ENCODE measurements around the gene TFG. TPM values are rescaled to one million over a fixed set of nuclear protein-coding genes. Genes with fewer than 3 reads are reported as not detected.

The TFG gene
- total and polyA plus RNA-seq, 9 of the 15 experiments (the other 6 are each of a cell fraction or from before 2014, with no cell fraction given): 31.8 to 143 (median 57.8) TPM

DNA sequence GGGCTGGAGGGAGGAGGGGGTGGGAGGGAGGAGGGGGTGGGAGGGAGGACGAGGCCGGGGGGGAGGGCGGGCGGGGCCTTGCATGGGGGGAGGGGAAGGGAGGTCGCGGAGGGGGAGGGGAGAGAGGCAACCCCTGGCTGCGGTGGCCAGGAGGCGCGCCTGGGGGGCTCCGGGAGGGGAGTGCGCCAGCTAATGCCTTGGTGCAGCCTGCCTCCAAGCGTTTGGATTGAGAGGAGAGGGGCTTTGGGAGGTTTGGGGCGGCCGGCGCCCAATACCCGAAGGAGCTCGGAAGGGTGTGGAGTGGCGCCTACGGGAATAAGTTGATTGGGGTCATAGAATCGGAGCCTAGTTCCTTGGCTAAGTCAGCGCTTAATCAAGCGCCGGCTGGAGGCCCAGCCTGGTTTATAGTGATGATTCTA is 557 bp downstream of the TFG start (continued):
- TF ChIP-seq CREB1 (IDR thresholded peaks at IDR 0.05) (no peak), CREB1 (CRISPR knock-in tag; IDR thresholded peaks at IDR 0.05) (no peak), RUNX1 (IDR thresholded peaks at IDR 0.05; ENCODE audit: low read depth) (no peak), VEZF1 (CRISPR knock-in tag; IDR thresholded peaks at IDR 0.05) (peak; percentile 59), POLR2G (IDR thresholded peaks at IDR 0.05; ENCODE audit: low read depth, low read length) (no peak), POLR2AphosphoS5 (IDR thresholded peaks at IDR 0.05; ENCODE audit: control insufficient read depth, insufficient read depth, low read depth, low read length) (no peak), PRPF4 (IDR thresholded peaks at IDR 0.05; ENCODE audit: insufficient read depth, low read depth, low read length, poor library complexity, severe bottlenecking) (peak; percentile 63)

DNA sequence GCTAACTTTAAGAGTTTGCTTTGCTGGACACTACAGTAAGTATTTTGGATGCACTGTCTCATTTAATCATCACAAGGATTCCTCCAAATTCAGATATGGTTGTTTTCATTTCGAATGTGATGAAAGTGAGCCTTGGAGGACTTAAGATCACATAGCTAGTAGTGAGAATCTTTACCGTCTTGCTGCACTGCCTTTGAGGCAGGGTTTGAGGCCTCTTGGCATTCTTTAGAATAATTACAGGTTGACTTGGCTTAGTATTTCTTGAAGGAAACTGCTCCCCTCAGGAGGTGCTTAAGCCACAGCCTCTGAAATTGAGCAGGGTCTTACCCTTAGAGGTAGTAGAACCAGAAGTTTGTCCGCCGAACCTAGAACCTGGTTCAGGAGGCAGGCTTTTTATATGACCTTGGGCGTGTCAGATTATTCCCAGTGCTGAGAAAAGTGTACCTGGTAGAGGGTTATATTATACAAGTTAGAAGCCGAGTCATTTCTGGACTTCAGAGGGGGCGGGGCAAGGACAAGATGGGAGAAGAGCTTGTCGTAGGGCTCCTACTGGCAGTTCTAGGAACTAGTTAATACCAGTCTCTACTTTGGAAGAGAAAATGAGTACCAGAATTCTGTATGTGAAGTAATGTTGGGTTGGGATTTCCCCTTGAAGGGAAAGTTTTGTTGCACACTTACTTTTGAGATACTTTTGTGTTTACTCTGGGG is 1.1 kb downstream of the TFG start:
- H3K9me3 ChIP-seq (replicated peaks; ENCODE audit: control insufficient read depth, insufficient read depth, low read depth, low read length): no peaks in the 10 kb centered on the region; the same call in 1 of the 2 replicates
- in situ Hi-C loops (cut with MboI): no loop called here
- peaks cover 4 to 19% of the 10 kb centered on the region in 2 experiments; a peak in 3 of 5 replicates for H3K4me1 ChIP-seq (replicated peaks in 1 of 2; ENCODE audit: control insufficient read depth in 2 of 2, insufficient read depth in 2 of 2, low read length in 2 of 2)
- peak overlapping the region; percentile 83 for H3K4me3 ChIP-seq
- CTCF ChIA-PET (ENCODE audit: low intra/inter-chr PET ratio): no interaction called here
- ATAC-seq (peak; percentile 74), DNase-seq (ENCODE audit: extremely low read depth in 1 of 4, low spot score in 3 of 4) (peak; percentile 44 to 79 (median 54)), FAIRE-seq (peak; percentile 78)
- no peaks in the 10 kb centered on the region; the same call in 1 of the 2 replicates for H4K20me1 ChIP-seq (replicated peaks; ENCODE audit: control insufficient read depth, insufficient read depth, low read length)
- no peaks in the 10 kb centered on the region for H3K27me3 ChIP-seq (ENCODE audit: control insufficient read depth in 2 of 2, insufficient read depth in 2 of 2, low read length in 2 of 2)
- 0% methylated on average over 8 of the region's 8 CpGs for WGBS (ENCODE audit: insufficient coverage, low coverage, missing lambda C conversion rate)
- POLR2A ChIA-PET: interaction anchor here (0.6 to 2.3 kb wide), 10 partner anchors 9 to 367 kb away, joined by 3 to 29 read pairs (median 3); no protein-coding TSS in a partner anchor
- peaks cover 57% of the 10 kb centered on the region for H3K79me2 ChIP-seq (ENCODE audit: control insufficient read depth, insufficient read depth, low read length)
- peaks cover 44% of the 10 kb centered on the region for H3K36me3 ChIP-seq (ENCODE audit: control insufficient read depth, insufficient read depth, low read length)
- peak overlapping the region; percentile 93 to 95 for H3K9ac ChIP-seq (ENCODE audit: insufficient read depth in 1 of 2, low read depth in 2 of 2, low read length in 2 of 2)
- peaks cover 6% of the 10 kb centered on the region for H3K9me1 ChIP-seq (ENCODE audit: control insufficient read depth, insufficient read depth, low read length)
- intact Hi-C loops (cut with micrococcal nuclease): loop anchor here (10.0 kb wide), 1 partner anchor 246 kb away; no protein-coding TSS in a partner anchor
- no TSS peak for BruUV-seq (replicated peaks)
- no peak overlapping the region; the same call in 1 of the 2 replicates for H2AFZ ChIP-seq (ENCODE audit: low read depth, low read length)
- H3K27ac ChIP-seq (ENCODE audit: extremely low read depth, low read depth, low read length): peak overlapping the region; percentile 92
- peak overlapping the region; percentile 93 for H3K4me2 ChIP-seq (ENCODE audit: insufficient read depth, low read length)
- no peak for TF ChIP-seq THRAP3 (IDR thresholded peaks at IDR 0.05; ENCODE audit: borderline replicate concordance)
- 0 out of 2 replicates have a peak, but pooled peaks have one; percentile 16 for TF ChIP-seq PML (IDR thresholded peaks at IDR 0.05; ENCODE audit: low read length)
